Liver (tissue), 9 donors: Measurements from ENCODE around the gene MTSS2. TPM values are rescaled to one million over a fixed set of nuclear protein-coding genes. Genes with fewer than 3 reads are reported as not detected.

ENCODE experiments used
- DNase-seq: peaks from one replicate; pipeline ENCODE4 v3.0.0-alpha.2; 2017; ENCODE audit warnings: low spot score
- H3K27ac ChIP-seq, 2 donors: one replicate each; pipeline ENCODE4 v1.7.0; 2013; ENCODE audit warnings: inconsistent platforms in 2 of 2, low read length in 2 of 2, control low read depth in 1 of 2, low read depth in 1 of 2, mild to moderate bottlenecking in 1 of 2
- H3K27me3 ChIP-seq, 4 donors: one replicate each; pipeline versions ENCODE4 v1.6.1 to v1.7.0; 2013; ENCODE audit warnings: low read length in 3 of 4, inconsistent platforms in 1 of 4, mild to moderate bottlenecking in 1 of 4, moderate library complexity in 1 of 4; ENCODE audit not compliant: control insufficient read depth in 4 of 4, insufficient read depth in 4 of 4
- H3K36me3 ChIP-seq, 4 donors: one replicate each; pipeline versions ENCODE4 v1.6.1 to v1.7.0; 2013; ENCODE audit warnings: low read length in 3 of 4, mild to moderate bottlenecking in 3 of 4, low read depth in 1 of 4, moderate library complexity in 1 of 4; ENCODE audit not compliant: control insufficient read depth in 4 of 4, insufficient read depth in 3 of 4
- H3K4me1 ChIP-seq, 4 donors: one replicate each; pipeline versions ENCODE4 v1.6.1 to v1.7.0; 2013; ENCODE audit warnings: low read length in 3 of 4, mild to moderate bottlenecking in 3 of 4, moderate library complexity in 1 of 4; ENCODE audit not compliant: control insufficient read depth in 4 of 4, insufficient read depth in 4 of 4
- H3K4me3 ChIP-seq, 3 donors: one replicate each; pipeline versions ENCODE4 v1.6.1 to v1.7.0; 2013; ENCODE audit warnings: low read length in 3 of 3, control low read depth in 1 of 3, low read depth in 1 of 3, mild to moderate bottlenecking in 1 of 3
- H3K9ac ChIP-seq, 2 donors: one replicate each; pipeline ENCODE4 v1.7.0; 2013; ENCODE audit warnings: low read length in 2 of 2, mild to moderate bottlenecking in 2 of 2, moderate library complexity in 2 of 2, control low read depth in 1 of 2, low read depth in 1 of 2
- H3K9me3 ChIP-seq, 4 donors: one replicate each; pipeline versions ENCODE4 v1.6.1 to v1.7.0; 2013; ENCODE audit warnings: low read length in 3 of 4; ENCODE audit not compliant: control insufficient read depth in 4 of 4
- EGR1 ChIP-seq, 2 donors: IDR thresholded peaks; 2 replicates each; pipeline ENCODE4 v1.6.1; 2016 to 2018; ENCODE audit warnings: antibody characterized with exemption in 2 of 2, low read depth in 2 of 2
- FOXA1 ChIP-seq: IDR thresholded peaks from 2 replicates; pipeline ENCODE4 v1.6.1; 2016; ENCODE audit warnings: antibody characterized with exemption
- FOXA2 ChIP-seq: IDR thresholded peaks from 2 replicates; pipeline ENCODE4 v1.6.1; 2016; ENCODE audit warnings: antibody characterized with exemption
- GABPA ChIP-seq, 2 donors: IDR thresholded peaks in 1 of 2; conservative IDR thresholded peaks in 1 of 2; 2 replicates each; pipeline ENCODE4 v1.6.1; 2016; ENCODE audit warnings: antibody characterized with exemption in 2 of 2, mild to moderate bottlenecking in 1 of 2, moderate library complexity in 1 of 2
- HNF4A ChIP-seq, 2 donors: conservative IDR thresholded peaks; 2 replicates each; pipeline ENCODE4 v1.6.1; 2016; ENCODE audit warnings: antibody characterized with exemption in 2 of 2, mild to moderate bottlenecking in 2 of 2
- HNF4G ChIP-seq: IDR thresholded peaks from 2 replicates; pipeline ENCODE4 v1.6.1; 2016; ENCODE audit warnings: antibody characterized with exemption
- JUND ChIP-seq, 2 donors: IDR thresholded peaks; 2 replicates each; pipeline ENCODE4 v1.6.1; 2016; ENCODE audit warnings: antibody characterized with exemption in 2 of 2
- MAX ChIP-seq: IDR thresholded peaks from 2 replicates; pipeline ENCODE4 v1.6.1; 2016; ENCODE audit warnings: antibody characterized with exemption
- NR2F2 ChIP-seq: IDR thresholded peaks from 2 replicates; pipeline ENCODE4 v1.6.1; 2016; ENCODE audit warnings: antibody characterized with exemption
- RAD21 ChIP-seq, 2 donors: IDR thresholded peaks; 2 replicates each; pipeline ENCODE4 v1.6.1; 2016; ENCODE audit warnings: antibody characterized with exemption in 2 of 2, mild to moderate bottlenecking in 2 of 2
- RXRA ChIP-seq, 2 donors: IDR thresholded peaks; 2 replicates each; pipeline ENCODE4 v1.6.1; 2017 to 2018; ENCODE audit warnings: antibody characterized with exemption in 2 of 2, mild to moderate bottlenecking in 1 of 2
- TAF1 ChIP-seq: conservative IDR thresholded peaks from 2 replicates; pipeline ENCODE4 v1.6.1; 2016; ENCODE audit warnings: antibody characterized with exemption, mild to moderate bottlenecking
- YY1 ChIP-seq: IDR thresholded peaks from 2 replicates; pipeline ENCODE4 v1.6.1; 2016; ENCODE audit warnings: antibody characterized with exemption, mild to moderate bottlenecking
- WGBS: extraction: QIAGEN DNeasy Blood & Tissue Kit; methylation state at CpG from one replicate; pipeline ENCODE4 v1.1.7; 2013; 5-methylcytosine and 5-hydroxymethylcytosine counted together
- polyA plus RNA-seq, 2 donors: library from polyadenylated mRNA; stranded (reverse) in 1 of 2; unstranded in 1 of 2; fragments of 200-250 nt in 1 of 2; fragments of >200 nt in 1 of 2; fragmentation: Nextera tagmentation in 1 of 2; extraction: Ambion mirVana in 1 of 2; gene quantifications; one replicate each; pipeline versions ENCODE4 v1.2.1 to v1.2.3, GENCODE V29; 2013 to 2015
- total RNA-seq, 2 donors: library from RNA; depleted of rRNA; stranded (reverse); fragments of >200 nt; gene quantifications; one replicate each; pipeline ENCODE4 v1.2.3, GENCODE V29; 2014
- TF ChIP-seq, protein P1 (sequence below): IDR thresholded peaks from 2 replicates; pipeline ENCODE4 v1.6.1; 2016; ENCODE audit warnings: antibody characterized with exemption, mild to moderate bottlenecking
- TF ChIP-seq, protein P2 (sequence below): IDR thresholded peaks from 2 replicates; pipeline ENCODE4 v1.6.1; 2016; ENCODE audit warnings: antibody characterized with exemption
- TF ChIP-seq, protein P3 (sequence below): IDR thresholded peaks from 2 replicates; pipeline ENCODE4 v1.6.1; 2016; ENCODE audit warnings: antibody characterized with exemption
- donor health status: healthy.
- donor health status: healthy.
- donor health status: healthy.
- donor health status: healthy.
- donor health status: healthy.

The MTSS2 gene
- total and polyA plus RNA-seq, 4 donors, result 3.8 to 95.7 (median 35.9) TPM

DNA sequence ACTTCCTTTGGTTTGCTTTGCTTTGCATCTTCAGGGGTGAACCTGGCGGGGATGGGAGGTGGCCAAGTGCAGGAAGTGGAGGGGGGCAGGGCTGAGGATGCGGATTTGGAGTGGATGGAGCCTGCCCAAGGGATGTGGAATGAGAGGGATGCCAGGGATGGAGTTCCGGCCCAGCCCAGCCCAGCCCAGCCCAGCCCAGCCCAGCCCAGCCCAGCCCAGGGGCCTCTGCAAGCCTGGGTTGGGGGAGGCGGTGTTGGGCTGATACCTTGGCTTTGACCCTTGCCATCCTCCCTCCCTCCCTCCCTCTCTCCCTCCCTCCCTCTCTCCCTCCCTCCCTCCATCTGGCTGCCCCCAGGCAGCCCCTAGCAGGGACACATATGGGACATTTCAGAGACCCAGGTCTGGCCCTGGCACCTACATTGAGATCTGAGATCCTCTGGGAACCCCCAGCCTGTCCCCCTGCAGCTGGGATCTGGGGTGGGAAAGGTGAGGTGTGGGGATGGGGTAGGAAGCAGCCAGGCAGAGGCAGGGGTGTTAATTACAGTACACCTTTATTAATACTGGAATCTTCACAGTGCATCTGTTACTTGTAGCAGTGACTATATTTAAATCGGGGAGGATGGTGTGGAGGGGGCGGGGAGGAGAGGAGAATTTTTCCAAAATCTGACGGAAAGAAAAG lies 25.0 kb downstream of the MTSS2 start:
- 40% methylated on average over 7 of the region's 7 CpGs for WGBS
- Histone ChIP-seq H3K4me1 (no peaks in the 10 kb centered on the region), H3K4me3 (no peak overlapping the region), H3K9ac (no peak overlapping the region), H3K27ac (no peak overlapping the region), H3K36me3 (peaks cover 17 to 28% (median 22%) of the 10 kb centered on the region in 4 donors), H3K27me3 (no peaks in the 10 kb centered on the region), H3K9me3 (no peaks in the 10 kb centered on the region)
- no peak for TF ChIP-seq HNF4A (conservative IDR thresholded peaks at IDR 0.05)
- no peak for TF ChIP-seq GABPA (IDR thresholded peaks at IDR 0.05 in 1 of 2, conservative IDR thresholded peaks at IDR 0.05 in 1 of 2)
- no peak for TF ChIP-seq TAF1
- TF ChIP-seq, protein P1, sequence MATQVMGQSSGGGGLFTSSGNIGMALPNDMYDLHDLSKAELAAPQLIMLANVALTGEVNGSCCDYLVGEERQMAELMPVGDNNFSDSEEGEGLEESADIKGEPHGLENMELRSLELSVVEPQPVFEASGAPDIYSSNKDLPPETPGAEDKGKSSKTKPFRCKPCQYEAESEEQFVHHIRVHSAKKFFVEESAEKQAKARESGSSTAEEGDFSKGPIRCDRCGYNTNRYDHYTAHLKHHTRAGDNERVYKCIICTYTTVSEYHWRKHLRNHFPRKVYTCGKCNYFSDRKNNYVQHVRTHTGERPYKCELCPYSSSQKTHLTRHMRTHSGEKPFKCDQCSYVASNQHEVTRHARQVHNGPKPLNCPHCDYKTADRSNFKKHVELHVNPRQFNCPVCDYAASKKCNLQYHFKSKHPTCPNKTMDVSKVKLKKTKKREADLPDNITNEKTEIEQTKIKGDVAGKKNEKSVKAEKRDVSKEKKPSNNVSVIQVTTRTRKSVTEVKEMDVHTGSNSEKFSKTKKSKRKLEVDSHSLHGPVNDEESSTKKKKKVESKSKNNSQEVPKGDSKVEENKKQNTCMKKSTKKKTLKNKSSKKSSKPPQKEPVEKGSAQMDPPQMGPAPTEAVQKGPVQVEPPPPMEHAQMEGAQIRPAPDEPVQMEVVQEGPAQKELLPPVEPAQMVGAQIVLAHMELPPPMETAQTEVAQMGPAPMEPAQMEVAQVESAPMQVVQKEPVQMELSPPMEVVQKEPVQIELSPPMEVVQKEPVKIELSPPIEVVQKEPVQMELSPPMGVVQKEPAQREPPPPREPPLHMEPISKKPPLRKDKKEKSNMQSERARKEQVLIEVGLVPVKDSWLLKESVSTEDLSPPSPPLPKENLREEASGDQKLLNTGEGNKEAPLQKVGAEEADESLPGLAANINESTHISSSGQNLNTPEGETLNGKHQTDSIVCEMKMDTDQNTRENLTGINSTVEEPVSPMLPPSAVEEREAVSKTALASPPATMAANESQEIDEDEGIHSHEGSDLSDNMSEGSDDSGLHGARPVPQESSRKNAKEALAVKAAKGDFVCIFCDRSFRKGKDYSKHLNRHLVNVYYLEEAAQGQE, result no peak
- TF ChIP-seq JUND (IDR thresholded peaks at IDR 0.05), result no peak
- no peak for TF ChIP-seq FOXA1
- TF ChIP-seq RAD21 (IDR thresholded peaks at IDR 0.05), result no peak
- no peak for TF ChIP-seq EGR1 (IDR thresholded peaks at IDR 0.05; ENCODE audit: low read depth in 2 of 2)
- TF ChIP-seq FOXA2, result no peak
- no peak for TF ChIP-seq YY1
- no peak for TF ChIP-seq HNF4G
- TF ChIP-seq, protein P2, sequence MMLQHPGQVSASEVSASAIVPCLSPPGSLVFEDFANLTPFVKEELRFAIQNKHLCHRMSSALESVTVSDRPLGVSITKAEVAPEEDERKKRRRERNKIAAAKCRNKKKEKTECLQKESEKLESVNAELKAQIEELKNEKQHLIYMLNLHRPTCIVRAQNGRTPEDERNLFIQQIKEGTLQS, result no peak
- TF ChIP-seq RXRA (IDR thresholded peaks at IDR 0.05), result no peak
- DNase-seq, result no peak

GRCh38 chr16:70659953-70660671 lies 25.7 kb downstream of the MTSS2 start:
- H3K27ac ChIP-seq, result no peak overlapping the region
- no peaks in the 10 kb centered on the region for H3K27me3 ChIP-seq
- H3K9ac ChIP-seq, result no peak overlapping the region
- H3K36me3 ChIP-seq, result peaks cover 11 to 21% (median 16%) of the 10 kb centered on the region in 4 donors
- H3K9me3 ChIP-seq, result no peaks in the 10 kb centered on the region
- no peak for DNase-seq
- WGBS, result 76% methylated on average over 16 of the region's 16 CpGs
- no peak for TF ChIP-seq FOXA2
- no peak for TF ChIP-seq HNF4A (conservative IDR thresholded peaks at IDR 0.05)
- TF ChIP-seq NR2F2, result no peak
- no peak for TF ChIP-seq GABPA (IDR thresholded peaks at IDR 0.05 in 1 of 2, conservative IDR thresholded peaks at IDR 0.05 in 1 of 2)
- H3K4me1 ChIP-seq, result no peaks in the 10 kb centered on the region
- no peak overlapping the region for H3K4me3 ChIP-seq

- Histone ChIP-seq H3K9me3 (no peaks in the 10 kb centered on the region), H3K9ac (no peak overlapping the region), H3K4me3 (no peak overlapping the region), H3K27ac (no peak overlapping the region), H3K27me3 (no peaks in the 10 kb centered on the region), H3K36me3 (peaks cover 6 to 15% (median 11%) of the 10 kb centered on the region in 4 donors), H3K4me1 (no peaks in the 10 kb centered on the region)
- WGBS, result 90% methylated on average over 12 of the region's 12 CpGs
- DNase-seq, result no peak
- TF ChIP-seq NR2F2, result no peak
- TF ChIP-seq, protein P3, sequence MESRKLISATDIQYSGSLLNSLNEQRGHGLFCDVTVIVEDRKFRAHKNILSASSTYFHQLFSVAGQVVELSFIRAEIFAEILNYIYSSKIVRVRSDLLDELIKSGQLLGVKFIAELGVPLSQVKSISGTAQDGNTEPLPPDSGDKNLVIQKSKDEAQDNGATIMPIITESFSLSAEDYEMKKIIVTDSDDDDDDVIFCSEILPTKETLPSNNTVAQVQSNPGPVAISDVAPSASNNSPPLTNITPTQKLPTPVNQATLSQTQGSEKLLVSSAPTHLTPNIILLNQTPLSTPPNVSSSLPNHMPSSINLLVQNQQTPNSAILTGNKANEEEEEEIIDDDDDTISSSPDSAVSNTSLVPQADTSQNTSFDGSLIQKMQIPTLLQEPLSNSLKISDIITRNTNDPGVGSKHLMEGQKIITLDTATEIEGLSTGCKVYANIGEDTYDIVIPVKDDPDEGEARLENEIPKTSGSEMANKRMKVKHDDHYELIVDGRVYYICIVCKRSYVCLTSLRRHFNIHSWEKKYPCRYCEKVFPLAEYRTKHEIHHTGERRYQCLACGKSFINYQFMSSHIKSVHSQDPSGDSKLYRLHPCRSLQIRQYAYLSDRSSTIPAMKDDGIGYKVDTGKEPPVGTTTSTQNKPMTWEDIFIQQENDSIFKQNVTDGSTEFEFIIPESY, result no peak
- TF ChIP-seq EGR1 (IDR thresholded peaks at IDR 0.05; ENCODE audit: low read depth in 2 of 2), result no peak
- TF ChIP-seq, protein P2, result no peak
- TF ChIP-seq MAX, result no peak
- no peak for TF ChIP-seq RAD21 (IDR thresholded peaks at IDR 0.05)
These were observed 26.3 kb downstream of the MTSS2 start for GRCh38 chr16:70659546-70659945.
